T-helper 2 cell (primary cell): ENCODE results near the gene ADAM21.
A peak's percentile ranks its signal among the peaks of the same experiment; 100 is the strongest.
"Not testable (repeated sequence)": the region's sequence is repeated elsewhere in the genome, so short reads cannot be mapped to it uniquely, and the experiment has no call there.

ENCODE experiments used
- DNase-seq, 5 experiments: peaks; one replicate each; pipeline versions ENCODE4 v3.0.0 to v3.0.0-alpha.2; 2012 to 2022
- total RNA-seq, 2 donors: gene quantifications; one replicate each; lab custom pipeline; 2026; lab: John Stamatoyannopoulos, UW

Gene ADAM21
- 0.13 to 0.31 reads per million in 2 donors for total RNA-seq

DNA sequence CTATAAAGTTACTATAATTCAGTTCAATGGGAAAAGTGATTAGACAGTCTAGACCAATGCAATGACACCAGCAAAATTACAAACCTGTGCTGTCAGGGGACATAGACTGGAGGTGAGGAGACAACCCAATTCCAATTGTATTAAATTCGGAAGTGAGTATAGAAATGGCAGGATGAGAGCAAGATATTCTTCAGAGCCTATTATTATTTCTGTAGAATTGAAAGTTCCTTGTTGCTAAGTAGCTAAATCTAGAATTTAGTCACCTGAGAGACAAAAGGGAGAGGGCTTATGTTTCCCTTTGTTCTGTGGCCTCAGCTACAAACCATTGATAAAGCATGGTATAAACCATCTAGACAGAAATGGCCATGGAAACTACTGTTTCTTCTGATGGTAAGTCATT is at the start of gene ADAM21:
Gene ADAM21, plus strand, starts transcription at position 301 of the 400 bp plus-strand sequence. CDS start 5,326 bp downstream, outside the sequence.
- DNase-seq: no peak

DNA sequence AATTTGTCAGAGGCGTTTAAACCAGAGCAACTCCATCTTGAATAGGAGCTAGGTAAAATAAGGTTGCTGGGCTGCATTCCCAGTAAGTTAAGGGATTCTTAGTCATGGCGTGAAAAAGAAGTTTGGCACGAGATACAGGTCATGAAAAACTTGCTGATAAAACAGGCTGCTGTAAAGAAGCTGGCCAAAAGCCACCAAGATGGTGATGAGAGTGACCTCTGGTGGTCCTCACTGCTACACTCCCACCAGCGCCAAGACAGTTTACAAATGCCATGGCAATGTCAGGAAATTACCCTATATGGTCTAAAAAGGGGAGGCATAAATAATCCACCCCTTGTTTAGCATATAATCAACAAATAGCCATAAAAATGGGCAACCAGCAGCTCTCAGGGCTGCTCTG is 48.6 kb upstream of the ADAM21 start:
- DNase-seq: not testable (repeated sequence)

DNA sequence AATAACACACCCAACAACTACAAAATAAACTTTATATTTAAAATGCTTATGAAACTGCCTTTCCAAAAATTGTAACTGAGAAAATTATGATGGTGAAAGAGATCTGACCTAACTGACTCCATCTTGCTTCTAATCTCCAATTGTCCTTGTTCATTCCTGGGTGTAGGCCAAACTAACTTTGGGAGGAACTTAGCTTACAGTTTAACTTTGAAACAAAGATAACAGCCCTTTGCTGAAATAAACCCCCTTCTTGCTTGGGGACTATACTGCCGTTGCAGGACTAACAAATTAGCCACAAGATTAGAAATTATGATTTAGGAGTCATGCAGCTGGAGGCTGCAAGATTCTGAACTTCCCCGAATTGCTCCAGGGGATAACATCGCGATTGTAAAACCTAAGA is 45.8 kb upstream of the ADAM21 start:
- not testable (repeated sequence) for DNase-seq

DNA sequence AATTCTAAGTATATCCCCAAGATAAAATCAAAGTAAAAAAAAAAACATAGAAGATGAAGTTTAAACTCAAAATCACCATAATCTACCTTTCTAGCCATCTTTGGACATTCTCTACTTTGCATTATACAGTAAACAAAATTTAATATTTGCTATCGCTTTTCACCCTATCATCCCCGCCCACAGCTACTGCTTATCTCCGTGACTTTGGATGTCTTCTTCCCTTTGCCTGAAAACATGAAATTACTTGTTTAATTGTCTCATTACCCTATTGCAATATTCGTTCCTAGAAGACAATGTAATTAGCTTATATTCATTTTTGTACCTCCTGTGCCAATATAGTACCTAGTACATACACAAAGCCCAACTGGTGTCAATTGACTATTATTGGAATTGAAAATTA is 44.4 kb upstream of the ADAM21 start:
- no peak for DNase-seq

DNA sequence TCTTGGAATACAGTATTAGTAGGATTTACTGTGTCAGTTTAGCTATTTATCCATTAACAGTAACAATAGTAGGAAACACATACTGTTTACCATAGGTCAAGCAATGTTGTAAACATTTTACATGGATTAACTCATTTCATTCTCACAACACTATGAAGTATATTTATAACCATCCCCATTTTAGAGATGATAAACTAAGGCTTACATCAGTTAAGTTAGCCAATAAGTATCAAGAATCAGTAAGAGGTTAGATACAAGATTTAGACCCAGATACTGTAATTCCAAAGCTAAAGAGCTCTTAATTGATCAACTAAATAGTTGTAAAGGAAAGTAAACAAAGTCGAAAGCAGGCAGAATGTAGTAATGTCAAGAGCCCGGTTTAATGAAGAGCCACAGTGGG is 36.2 kb upstream of the ADAM21 start:
- DNase-seq: no peak

- no peak for DNase-seq
Measured at GRCh38 chr14:70416338-70416724, 35.6 kb upstream of the ADAM21 start.

- peak in 4 of 5 experiments; percentile 21 to 68 (median 23) for DNase-seq
Measured at GRCh38 chr14:70416725-70417349, 35.1 kb upstream of the ADAM21 start, which contains the start of gene SYNJ2BP. SYNJ2BP (minus strand) TSS chr14:70417090; CDS start chr14:70416963, 127 bp downstream.

DNA sequence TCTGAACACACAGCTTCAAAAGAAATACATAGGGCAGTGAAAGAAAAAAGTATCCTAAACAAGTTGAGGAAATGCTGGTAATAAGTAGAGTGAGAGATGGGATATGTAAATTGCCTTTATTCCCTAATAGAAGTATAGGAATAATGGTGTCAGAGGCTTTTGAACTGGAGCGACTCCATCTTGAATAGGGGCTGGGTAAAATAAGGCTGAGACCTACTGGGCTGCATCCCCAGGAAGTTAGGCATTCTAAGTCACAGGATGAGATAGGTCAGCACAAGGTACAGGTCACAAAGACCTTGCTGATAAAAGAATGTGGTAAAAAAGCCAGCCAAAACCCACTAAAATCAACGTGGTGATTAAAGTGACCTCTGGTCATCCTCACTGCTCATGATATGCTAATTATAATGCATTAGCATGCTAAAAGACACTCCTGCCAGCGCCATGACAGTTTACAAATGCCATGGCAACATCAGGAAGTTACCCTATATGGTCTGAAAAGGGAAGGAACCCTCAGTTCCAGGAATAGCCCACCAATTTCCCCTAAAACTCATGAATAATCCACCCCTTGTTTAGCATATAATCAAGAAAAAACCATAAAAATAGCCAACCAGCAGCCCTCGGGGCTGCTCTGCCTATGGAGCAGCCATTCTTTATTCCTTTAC is 32.6 kb upstream of the ADAM21 start:
- not testable (repeated sequence) for DNase-seq

- no peak for DNase-seq
Measured at GRCh38 chr14:70422538-70422937, 29.4 kb upstream of the ADAM21 start.

DNA sequence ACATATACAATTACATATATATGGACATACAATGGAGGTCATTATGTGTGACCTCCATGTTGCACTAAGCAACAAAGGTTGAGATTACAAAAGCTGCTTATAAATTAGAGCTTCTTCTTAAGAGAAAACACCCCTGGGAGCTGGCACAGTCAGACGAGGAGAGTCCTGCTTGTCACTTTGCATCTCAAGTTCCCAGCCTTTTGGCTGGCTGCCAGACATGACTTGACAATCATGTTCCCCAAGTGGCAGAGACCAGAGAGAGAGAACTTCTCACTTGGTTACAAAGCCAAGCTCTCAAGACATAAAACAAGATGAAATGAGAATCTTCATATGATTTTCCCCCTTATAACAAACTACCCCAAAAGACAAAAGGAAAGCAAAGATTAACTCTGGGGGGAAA is 26.6 kb upstream of the ADAM21 start:
- DNase-seq: peak in 1 of 5 experiments; percentile 9

GRCh38 chr14:70426555-70426954 is 25.4 kb upstream of the ADAM21 start:
- DNase-seq: not testable (repeated sequence)

DNA sequence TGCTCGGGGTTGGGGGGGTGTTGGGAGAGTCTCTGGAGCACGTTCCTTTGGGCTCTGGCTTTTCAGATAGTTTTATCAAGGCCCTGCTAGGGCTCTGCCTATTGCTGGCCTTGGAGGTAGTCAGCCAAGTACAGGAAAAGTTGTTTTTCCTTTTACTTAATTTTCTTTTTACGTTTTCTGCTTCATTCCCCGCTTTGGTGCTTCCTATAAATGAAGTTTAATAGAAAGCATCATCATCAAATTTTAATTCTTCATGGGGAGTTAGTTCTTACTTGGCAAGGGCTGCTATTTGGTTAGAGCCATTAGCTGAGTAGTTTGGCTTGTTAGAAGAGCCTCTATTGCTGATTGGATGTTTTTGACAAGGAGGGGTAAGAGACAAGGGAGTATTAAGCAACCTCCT is 15.1 kb upstream of the ADAM21 start:
- no peak for DNase-seq

GRCh38 chr14:70441641-70442040 is 10.3 kb upstream of the ADAM21 start:
- no peak for DNase-seq

GRCh38 chr14:70442750-70443149 is 9.2 kb upstream of the ADAM21 start:
- DNase-seq: no peak

DNA sequence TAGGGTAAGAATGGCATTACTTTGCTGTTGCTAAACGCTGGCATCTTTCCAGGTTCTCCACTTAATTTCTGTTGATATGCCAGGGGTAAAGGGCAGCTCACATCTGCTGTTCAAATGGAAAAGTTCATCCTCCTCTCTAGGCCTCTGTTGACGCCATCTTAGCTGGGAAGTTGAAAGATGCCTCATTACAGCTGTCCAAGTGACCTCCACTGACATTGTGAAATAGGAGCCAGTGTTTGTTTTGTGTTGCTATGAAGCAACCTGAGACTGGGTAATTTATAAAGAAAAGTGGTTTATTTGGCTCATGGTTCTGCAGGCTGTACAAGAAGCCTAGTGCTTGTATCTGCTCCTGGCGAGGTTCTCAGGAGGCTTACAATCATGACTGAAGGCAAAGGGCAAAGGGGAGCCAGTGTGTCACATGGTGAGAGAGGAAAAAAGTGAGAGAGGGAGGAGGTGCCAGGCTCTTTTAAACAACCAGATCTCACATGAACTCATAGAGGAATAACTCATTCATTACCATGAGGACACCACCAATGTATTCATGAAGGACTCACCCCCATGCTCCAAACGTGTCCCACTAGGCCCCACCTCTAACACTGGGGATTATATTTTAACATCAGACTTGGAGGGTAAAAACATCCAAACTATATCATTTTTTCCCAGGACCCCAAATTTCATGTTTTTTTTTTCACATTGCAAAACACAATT is 3.2 kb upstream of the ADAM21 start:
- no peak for DNase-seq

- no peak for DNase-seq
Measured at GRCh38 chr14:70454731-70455130, 2.8 kb downstream of the ADAM21 start.

DNA sequence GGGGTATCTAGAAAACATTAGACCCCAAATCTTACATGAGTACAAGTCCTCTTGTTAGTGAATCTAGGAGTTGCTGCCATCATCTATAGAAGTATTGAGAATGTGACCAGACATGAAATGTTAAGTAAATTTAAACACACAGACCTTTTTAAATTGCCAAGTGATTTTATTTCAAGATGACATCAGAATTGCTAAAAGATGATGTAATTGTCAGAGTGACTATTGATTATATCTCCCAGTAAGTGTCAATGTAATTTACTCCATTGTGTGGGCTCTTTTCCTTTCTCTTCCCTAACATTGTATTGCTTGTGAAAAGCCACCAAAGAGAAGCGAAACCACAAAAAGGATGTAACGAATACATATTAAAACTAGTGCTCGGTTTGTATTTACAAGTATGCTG is 16.8 kb downstream of the ADAM21 start:
- no peak for DNase-seq

DNA sequence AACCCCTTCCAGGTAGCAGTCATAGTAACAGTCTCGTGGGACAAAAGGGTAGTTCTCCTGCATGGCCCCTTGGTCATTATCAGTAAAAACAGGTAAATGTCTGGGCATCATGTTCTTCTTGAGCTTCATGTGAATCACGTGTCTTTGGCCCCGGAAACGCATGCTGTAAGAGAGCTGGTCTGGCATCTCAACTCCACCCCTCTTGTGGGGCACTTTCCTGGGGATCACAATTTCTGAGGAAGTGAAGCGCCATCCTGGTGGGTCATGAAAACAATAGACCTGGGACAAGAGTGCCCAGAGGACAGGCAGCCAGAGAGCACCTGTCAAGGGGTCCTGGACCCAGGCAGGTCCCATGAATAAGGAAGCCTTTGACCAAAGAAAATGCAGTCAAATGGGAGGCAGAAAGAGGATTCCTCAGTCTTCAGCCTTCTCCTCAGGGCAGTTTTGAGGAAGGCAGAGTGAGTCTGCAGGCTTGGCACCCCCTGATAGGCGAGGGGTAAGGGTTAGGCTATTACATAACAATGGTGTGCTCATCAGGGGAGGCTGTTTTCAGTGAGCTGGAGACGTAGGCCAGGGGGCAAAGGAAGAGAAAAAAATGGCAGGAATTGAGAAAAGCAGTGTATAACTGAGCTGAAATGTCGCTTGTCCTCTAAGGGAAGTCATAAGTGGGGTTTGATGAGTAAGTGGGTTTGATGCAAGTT is 19.0 kb downstream of the ADAM21 start:
- not testable (repeated sequence) for DNase-seq

GRCh38 chr14:70472253-70473159 is 20.5 kb downstream of the ADAM21 start:
- peak in 1 of 5 experiments; percentile 79 for DNase-seq

DNA sequence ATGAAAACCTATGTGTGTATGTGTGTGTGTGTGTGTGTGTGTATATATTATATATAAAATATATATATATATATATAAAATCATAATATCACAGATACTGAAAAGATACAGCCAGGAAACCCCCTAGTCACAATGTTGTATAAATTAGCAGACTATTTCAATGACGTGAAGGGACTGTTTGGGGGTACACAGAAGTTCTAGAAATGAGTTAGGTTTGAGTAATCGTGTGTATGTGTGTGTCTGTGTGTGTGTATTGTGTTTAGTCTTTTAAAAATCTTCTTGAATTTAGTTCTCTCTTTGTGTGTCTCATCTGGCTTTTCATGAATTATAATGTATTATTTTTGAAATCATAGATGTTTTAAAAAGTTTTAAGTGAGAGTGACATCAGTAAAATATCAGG is 21.9 kb downstream of the ADAM21 start:
- no peak for DNase-seq

DNA sequence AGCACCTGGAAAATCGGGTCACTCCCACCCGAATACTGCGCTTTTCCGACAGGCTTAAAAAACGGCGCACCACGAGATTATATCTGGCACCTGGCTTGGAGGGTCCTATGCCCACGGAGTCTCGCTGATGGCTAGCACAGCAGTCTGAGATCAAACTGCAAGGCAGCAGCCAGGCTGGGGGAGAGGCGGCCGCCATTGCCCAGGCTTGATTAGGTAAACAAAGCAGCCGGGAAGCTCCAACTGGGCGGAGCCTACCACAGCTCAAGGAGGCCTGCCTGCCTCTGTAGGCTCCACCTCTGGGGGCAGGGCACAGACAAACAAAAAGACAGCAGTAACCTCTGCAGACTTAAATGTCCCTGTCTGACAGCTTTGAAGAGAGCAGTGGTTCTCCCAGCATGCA is 23.5 kb downstream of the ADAM21 start:
- DNase-seq: not testable (repeated sequence)
